SK-N-SH treated with all-trans-retinoic acid at 6 μM for 48 hours (cell line): ENCODE results near the gene ALG10.
"Not testable (repeated sequence)": the region's sequence is repeated elsewhere in the genome, so short reads cannot be mapped to it uniquely, and the experiment has no call there.

ENCODE experiments used
- ARNTL ChIP-seq: fragments of 450-650 bp; formaldehyde crosslinking; IDR thresholded peaks from 2 replicates; pipeline ENCODE4 v1.5.0; 2020; ENCODE audit warnings: low read depth, mild to moderate bottlenecking, moderate library complexity, borderline replicate concordance
- GLIS3 ChIP-seq: fragments of 250-450 bp; sonication (Bioruptor Pico); IDR thresholded peaks from 2 replicates; pipeline ENCODE4 v1.5.0; 2020; ENCODE audit warnings: mild to moderate bottlenecking, moderate library complexity
- PPARA ChIP-seq: fragments of 250-450 bp; sonication (Bioruptor Pico); IDR thresholded peaks from 2 replicates; pipeline ENCODE4 v1.5.0; 2020; ENCODE audit warnings: mild to moderate bottlenecking, borderline replicate concordance
- ZFP3 ChIP-seq: fragments of 250-450 bp; sonication (Bioruptor Pico); IDR thresholded peaks from 2 replicates; pipeline ENCODE4 v1.5.0; 2020; ENCODE audit warnings: mild to moderate bottlenecking, moderate library complexity
- ZNF565 ChIP-seq: fragments of 450-650 bp; formaldehyde crosslinking; conservative IDR thresholded peaks from 2 replicates; pipeline ENCODE4 v1.5.0; 2020; ENCODE audit warnings: low read depth, mild to moderate bottlenecking, moderate library complexity
- ZNF70 ChIP-seq: fragments of 450-650 bp; formaldehyde crosslinking; IDR thresholded peaks from 2 replicates; pipeline ENCODE4 v1.5.0; 2020; ENCODE audit warnings: mild to moderate bottlenecking, moderate library complexity
- TF ChIP-seq, protein P1 (sequence below): fragments of 250-450 bp; sonication (Bioruptor Pico); IDR thresholded peaks from 2 replicates; pipeline ENCODE4 v1.8.0; 2020; ENCODE audit warnings: mild to moderate bottlenecking, moderate library complexity, borderline replicate concordance

- not testable (repeated sequence) for TF ChIP-seq GLIS3 (CRISPR knock-in tag); ZNF565; ZFP3 (CRISPR knock-in tag); ZNF70 (CRISPR knock-in tag); ARNTL (CRISPR knock-in tag); PPARA (CRISPR knock-in tag)
- TF ChIP-seq, protein P1, sequence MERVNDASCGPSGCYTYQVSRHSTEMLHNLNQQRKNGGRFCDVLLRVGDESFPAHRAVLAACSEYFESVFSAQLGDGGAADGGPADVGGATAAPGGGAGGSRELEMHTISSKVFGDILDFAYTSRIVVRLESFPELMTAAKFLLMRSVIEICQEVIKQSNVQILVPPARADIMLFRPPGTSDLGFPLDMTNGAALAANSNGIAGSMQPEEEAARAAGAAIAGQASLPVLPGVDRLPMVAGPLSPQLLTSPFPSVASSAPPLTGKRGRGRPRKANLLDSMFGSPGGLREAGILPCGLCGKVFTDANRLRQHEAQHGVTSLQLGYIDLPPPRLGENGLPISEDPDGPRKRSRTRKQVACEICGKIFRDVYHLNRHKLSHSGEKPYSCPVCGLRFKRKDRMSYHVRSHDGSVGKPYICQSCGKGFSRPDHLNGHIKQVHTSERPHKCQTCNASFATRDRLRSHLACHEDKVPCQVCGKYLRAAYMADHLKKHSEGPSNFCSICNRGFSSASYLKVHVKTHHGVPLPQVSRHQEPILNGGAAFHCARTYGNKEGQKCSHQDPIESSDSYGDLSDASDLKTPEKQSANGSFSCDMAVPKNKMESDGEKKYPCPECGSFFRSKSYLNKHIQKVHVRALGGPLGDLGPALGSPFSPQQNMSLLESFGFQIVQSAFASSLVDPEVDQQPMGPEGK (CRISPR knock-in tag) = not testable (repeated sequence)
These were observed 25.6 kb downstream of the ALG10 start for GRCh38 chr12:34047855-34048254.
